ENCODE data around the gene SUSD1. TPM values are rescaled to one million over a fixed set of nuclear protein-coding genes. Genes with fewer than 3 reads are reported as not detected.

The SUSD1 gene
- total and polyA plus RNA-seq, 2 of the 13 experiments (the other 11 are each of a cell fraction or from before 2014, with no cell fraction given) = 25.9 to 32.3 TPM

DNA sequence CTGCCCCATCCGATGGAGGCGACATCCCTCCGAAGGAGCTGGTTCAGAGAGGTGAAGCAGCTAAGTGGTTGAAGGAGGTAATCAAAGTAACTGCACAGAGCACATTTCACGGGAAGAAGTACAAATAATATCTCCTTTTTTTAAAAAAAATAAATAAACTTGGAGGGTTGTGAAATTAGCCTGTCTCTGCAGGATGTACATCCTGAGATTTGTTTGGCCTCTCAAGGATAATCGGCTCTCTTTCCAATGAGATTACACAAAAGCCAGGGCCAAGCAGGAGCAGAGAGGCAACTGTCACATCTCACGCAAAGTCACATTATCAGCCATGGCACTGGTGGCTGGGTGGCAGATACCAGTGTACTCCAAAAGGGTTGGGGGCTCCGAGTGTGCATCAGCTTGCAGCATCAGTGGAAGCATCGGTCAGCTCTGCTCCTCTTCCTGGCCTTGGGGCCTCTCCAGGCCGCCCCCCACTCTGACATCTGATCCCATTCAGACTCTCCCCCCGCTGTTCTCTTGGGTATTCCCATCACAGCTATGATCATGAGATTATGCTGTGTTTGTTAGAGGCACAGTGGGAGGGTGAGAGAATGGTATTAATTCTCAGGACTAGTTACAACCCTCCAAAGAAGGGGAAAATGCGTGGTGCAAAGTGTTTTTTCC is 168.6 kb downstream of the SUSD1 start (continued):
- TF ChIP-seq MAFF (IDR thresholded peaks at IDR 0.05; ENCODE audit: low read depth, low read length) (no peak), ZC3H4 (CRISPR knock-in tag; IDR thresholded peaks at IDR 0.05; ENCODE audit: borderline replicate concordance) (no peak), IKZF1 (IDR thresholded peaks at IDR 0.05) (no peak), ZNF543 (CRISPR knock-in tag; IDR thresholded peaks at IDR 0.05) (no peak), ZSCAN31 (CRISPR knock-in tag; IDR thresholded peaks at IDR 0.05; ENCODE audit: low read depth) (no peak)
- TF ChIP-seq, protein P1, sequence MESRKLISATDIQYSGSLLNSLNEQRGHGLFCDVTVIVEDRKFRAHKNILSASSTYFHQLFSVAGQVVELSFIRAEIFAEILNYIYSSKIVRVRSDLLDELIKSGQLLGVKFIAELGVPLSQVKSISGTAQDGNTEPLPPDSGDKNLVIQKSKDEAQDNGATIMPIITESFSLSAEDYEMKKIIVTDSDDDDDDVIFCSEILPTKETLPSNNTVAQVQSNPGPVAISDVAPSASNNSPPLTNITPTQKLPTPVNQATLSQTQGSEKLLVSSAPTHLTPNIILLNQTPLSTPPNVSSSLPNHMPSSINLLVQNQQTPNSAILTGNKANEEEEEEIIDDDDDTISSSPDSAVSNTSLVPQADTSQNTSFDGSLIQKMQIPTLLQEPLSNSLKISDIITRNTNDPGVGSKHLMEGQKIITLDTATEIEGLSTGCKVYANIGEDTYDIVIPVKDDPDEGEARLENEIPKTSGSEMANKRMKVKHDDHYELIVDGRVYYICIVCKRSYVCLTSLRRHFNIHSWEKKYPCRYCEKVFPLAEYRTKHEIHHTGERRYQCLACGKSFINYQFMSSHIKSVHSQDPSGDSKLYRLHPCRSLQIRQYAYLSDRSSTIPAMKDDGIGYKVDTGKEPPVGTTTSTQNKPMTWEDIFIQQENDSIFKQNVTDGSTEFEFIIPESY (CRISPR knock-in tag; IDR thresholded peaks at IDR 0.05) = no peak
- TF ChIP-seq, protein P2, sequence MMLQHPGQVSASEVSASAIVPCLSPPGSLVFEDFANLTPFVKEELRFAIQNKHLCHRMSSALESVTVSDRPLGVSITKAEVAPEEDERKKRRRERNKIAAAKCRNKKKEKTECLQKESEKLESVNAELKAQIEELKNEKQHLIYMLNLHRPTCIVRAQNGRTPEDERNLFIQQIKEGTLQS (CRISPR knock-in tag; IDR thresholded peaks at IDR 0.05) = no peak
- TF ChIP-seq, protein P3, sequence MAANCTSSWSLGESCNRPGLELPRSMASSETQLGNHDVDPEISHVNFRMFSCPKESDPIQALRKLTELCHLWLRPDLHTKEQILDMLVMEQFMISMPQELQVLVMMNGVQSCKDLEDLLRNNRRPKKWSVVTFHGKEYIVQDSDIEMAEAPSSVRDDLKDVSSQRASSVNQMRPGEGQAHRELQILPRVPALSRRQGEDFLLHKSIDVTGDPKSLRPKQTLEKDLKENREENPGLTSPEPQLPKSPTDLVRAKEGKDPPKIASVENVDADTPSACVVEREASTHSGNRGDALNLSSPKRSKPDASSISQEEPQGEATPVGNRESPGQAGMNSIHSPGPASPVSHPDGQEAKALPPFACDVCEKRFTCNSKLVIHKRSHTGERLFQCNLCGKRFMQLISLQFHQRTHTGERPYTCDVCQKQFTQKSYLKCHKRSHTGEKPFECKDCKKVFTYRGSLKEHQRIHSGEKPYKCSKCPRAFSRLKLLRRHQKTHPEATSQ (CRISPR knock-in tag; IDR thresholded peaks at IDR 0.05; ENCODE audit: borderline replicate concordance) = no peak

DNA sequence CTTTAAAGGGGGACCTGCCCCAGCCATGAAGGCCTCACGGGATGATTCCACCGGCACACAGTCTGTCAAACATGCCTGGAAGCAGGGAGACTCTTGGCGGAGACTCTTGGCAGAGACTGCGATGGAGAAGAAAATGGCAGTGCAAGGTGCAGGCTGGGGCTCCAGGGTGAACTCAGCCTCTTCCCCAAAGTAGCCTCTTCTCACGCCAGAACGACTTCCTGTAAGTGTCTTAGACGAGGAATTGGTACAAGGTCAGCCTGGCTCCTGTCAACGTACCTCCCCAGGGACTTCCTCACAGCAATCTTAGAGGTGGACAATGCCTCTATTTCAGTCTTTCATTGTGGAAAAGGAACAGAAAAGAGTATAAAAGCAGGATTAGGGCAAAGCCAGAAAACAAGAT is 169.2 kb downstream of the SUSD1 start:
- Histone ChIP-seq H3K36me3 (replicated peaks in 1 of 2; ENCODE audit: control insufficient read depth in 1 of 2, insufficient read depth in 2 of 2, low read length in 2 of 2) (no peaks in the 10 kb centered on the region), H3K9me3 (ENCODE audit: low read length) (no peaks in the 10 kb centered on the region), H2AFZ (ENCODE audit: low read length) (no peak overlapping the region), H3K9ac (ENCODE audit: insufficient read depth, low read depth, low read length) (no peak overlapping the region), H3K4me1 (ENCODE audit: insufficient read depth, low read length) (no peaks in the 10 kb centered on the region), H3K27me3 (ENCODE audit: control insufficient read depth in 1 of 2, insufficient read depth in 2 of 2, low read length in 2 of 2) (no peaks in the 10 kb centered on the region), H3K79me2 (ENCODE audit: insufficient read depth, low read length) (no peaks in the 10 kb centered on the region), H4K20me1 (ENCODE audit: insufficient read depth, low read length) (no peaks in the 10 kb centered on the region), H3K4me2 (ENCODE audit: low read depth, low read length) (no peak overlapping the region), H3K4me3 (replicated peaks in 1 of 3; ENCODE audit: insufficient read depth in 1 of 3, low read depth in 2 of 3, low read length in 3 of 3) (no peak overlapping the region), H3K27ac (ENCODE audit: extremely low read length, insufficient read depth, low read length) (no peak overlapping the region)
- 61% methylated on average over 8 of the region's 8 CpGs for WGBS (ENCODE audit: low lambda C conversion rate)
- ATAC-seq (no peak), DNase-seq (ENCODE audit: low spot score) (no peak), FAIRE-seq (no peak)
- intact Hi-C loops (cut with micrococcal nuclease; ENCODE audit: unreplicated experiment) (no loop called here), in situ Hi-C loops (cut with HindIII; ENCODE audit: extremely low pct_ligation_motif_present, low pct_unique_long_range_greater_than_20kb) (no loop called here)
- POLR2A ChIA-PET = no interaction called here
- CTCF ChIA-PET (ENCODE audit: low intra/inter-chr PET ratio, low total read pairs) = no interaction called here
- BruUV-seq (replicated peaks) = no TSS peak
- TF ChIP-seq GZF1 (CRISPR knock-in tag; IDR thresholded peaks at IDR 0.05) (no peak), YEATS4 (CRISPR knock-in tag; IDR thresholded peaks at IDR 0.05; ENCODE audit: borderline replicate concordance) (no peak), RFX1 (IDR thresholded peaks at IDR 0.05) (no peak), ZNF30 (CRISPR knock-in tag; IDR thresholded peaks at IDR 0.05) (no peak), ZSCAN22 (CRISPR knock-in tag; IDR thresholded peaks at IDR 0.05) (no peak), SETDB1 (CRISPR knock-in tag; IDR thresholded peaks at IDR 0.05; ENCODE audit: borderline replicate concordance) (no peak), THYN1 (CRISPR knock-in tag; IDR thresholded peaks at IDR 0.05; ENCODE audit: borderline replicate concordance, low read depth) (no peak), MEF2D (CRISPR knock-in tag; IDR thresholded peaks at IDR 0.05) (no peak), ZNF713 (CRISPR knock-in tag; IDR thresholded peaks at IDR 0.05) (no peak)
- TF ChIP-seq, protein P4, sequence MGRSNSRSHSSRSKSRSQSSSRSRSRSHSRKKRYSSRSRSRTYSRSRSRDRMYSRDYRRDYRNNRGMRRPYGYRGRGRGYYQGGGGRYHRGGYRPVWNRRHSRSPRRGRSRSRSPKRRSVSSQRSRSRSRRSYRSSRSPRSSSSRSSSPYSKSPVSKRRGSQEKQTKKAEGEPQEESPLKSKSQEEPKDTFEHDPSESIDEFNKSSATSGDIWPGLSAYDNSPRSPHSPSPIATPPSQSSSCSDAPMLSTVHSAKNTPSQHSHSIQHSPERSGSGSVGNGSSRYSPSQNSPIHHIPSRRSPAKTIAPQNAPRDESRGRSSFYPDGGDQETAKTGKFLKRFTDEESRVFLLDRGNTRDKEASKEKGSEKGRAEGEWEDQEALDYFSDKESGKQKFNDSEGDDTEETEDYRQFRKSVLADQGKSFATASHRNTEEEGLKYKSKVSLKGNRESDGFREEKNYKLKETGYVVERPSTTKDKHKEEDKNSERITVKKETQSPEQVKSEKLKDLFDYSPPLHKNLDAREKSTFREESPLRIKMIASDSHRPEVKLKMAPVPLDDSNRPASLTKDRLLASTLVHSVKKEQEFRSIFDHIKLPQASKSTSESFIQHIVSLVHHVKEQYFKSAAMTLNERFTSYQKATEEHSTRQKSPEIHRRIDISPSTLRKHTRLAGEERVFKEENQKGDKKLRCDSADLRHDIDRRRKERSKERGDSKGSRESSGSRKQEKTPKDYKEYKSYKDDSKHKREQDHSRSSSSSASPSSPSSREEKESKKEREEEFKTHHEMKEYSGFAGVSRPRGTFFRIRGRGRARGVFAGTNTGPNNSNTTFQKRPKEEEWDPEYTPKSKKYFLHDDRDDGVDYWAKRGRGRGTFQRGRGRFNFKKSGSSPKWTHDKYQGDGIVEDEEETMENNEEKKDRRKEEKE (IDR thresholded peaks at IDR 0.05) = no peak

All from HepG2 (cell line).